HG02885 (cell line): Measurements from ENCODE around the gene KCNN3.

Experiments used
- ATAC-seq: cut with Tn5 transposase; IDR thresholded peaks from one replicate; pipeline ENCODE4 v1.9.1; 2021; ENCODE audit warnings: mild to moderate bottlenecking; ENCODE audit not compliant: unreplicated experiment, poor library complexity

KCNN3 gene

GRCh38 chr1:154756793-154757548 lies 113.1 kb downstream of the KCNN3 start:
- no peak for ATAC-seq

DNA sequence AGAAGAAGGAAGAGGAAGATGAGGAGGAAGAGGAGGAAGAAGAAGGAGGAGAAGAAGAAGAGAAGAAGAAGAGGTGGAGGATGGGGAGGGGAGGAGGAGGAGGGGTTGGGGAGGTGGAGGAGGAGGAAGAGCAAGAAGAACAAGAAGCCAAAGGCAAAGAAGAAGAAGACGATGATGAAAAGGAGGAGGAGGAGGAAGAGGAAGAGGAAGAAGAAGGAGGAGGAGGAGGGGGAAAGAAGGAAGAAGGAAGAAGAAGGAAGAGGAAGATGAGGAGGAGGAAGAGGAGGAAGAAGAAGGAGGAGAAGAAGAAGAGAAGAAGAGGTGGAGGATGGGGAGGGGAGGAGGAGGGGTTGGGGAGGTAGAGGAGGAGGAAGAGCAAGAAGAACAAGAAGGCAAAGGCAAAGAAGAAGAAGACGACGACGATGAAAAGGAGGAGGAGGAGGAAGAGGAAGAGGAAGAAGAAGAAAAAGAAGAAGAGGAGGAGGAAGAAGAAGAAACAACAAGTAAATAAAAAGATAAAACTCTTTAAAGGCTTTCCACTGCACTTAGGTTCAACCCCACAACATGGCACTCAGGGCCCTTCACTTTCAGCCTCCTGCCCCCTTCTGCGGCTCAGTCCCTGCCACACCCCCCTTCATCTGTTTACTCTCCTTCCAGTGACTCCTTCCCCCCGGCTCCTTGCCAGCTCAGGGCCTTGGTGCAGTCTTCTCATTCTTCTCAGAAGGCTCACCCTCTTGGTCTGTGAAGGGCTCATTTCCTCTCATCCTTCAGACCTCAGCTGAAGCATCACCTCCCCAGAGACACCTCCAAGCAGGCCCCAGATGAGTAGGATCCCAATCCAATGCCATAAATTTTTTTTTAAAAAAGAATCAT lies 114.0 kb downstream of the KCNN3 start:
- ATAC-seq, result no peak

- no peak for ATAC-seq
These were observed 116.7 kb downstream of the KCNN3 start for GRCh38 chr1:154753426-154753825.

DNA sequence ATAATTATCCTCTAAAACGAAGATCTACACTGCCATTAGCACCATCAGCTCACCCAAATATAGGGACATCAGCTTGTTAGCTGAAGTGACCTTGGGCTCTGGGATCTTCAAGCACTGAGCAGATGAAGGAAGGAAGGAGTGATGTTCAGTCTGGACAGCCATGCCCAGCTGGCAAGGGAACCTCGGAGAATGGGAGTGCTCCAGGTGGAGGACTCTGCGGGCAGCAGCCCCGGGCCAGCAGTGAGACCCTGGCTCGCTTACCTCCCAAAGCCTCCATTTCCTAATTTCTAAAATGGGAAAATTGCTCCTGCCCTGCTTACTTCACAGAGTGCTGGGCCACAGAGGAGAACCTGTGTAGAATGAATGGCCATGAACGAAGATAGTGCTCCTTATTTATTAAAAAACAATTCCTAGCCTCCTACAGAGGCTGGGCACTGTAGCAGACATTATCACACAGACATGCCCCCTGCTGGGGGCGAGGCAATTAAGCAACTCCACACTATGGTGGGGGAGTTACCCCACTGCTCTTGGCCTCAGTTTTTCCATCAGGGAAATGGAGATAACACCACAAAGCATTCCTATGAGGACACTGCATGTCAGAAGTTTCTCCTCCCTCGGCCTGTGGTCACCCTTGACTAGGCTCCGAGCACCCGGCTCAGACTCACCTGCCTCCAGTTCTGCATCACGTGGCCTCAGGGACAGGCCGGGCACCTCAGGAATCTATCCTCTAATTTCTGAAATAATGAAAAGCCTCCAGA lies 117.6 kb downstream of the KCNN3 start:
- no peak for ATAC-seq

DNA sequence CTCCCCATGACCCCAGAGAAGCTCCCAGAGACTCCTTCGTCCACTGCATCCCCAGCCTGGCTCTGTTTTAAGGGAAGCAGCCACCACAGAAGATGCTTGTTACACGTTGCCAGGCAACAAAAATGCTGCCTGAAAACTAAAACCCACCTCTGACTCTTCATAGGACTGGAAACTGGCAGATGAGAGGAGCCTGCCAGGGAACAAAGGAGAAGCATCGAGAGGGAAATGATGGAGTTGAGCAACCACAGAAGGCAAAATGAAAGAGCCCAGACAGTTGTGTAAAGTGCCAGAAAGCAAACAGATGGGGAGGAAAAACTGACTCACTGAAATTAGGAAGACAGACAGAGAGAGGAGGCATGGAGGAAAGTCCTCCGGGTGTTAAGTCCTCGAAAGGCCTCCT lies 118.4 kb downstream of the KCNN3 start:
- ATAC-seq, result no peak

GRCh38 chr1:154750681-154751665 lies 119.1 kb downstream of the KCNN3 start:
- no peak for ATAC-seq

- no peak for ATAC-seq
These were observed 120.9 kb downstream of the KCNN3 start for GRCh38 chr1:154749078-154749760.

GRCh38 chr1:154748405-154748775 lies 121.7 kb downstream of the KCNN3 start:
- no peak for ATAC-seq

GRCh38 chr1:154747740-154748404 lies 122.2 kb downstream of the KCNN3 start:
- peak; percentile 87 for ATAC-seq

- ATAC-seq, result no peak
These were observed 122.7 kb downstream of the KCNN3 start for GRCh38 chr1:154747380-154747739.

- ATAC-seq, result no peak
These were observed 123.3 kb downstream of the KCNN3 start for GRCh38 chr1:154746622-154747299.

- no peak for ATAC-seq
These were observed 124.2 kb downstream of the KCNN3 start for GRCh38 chr1:154745750-154746425.

- no peak for ATAC-seq
These were observed 124.8 kb downstream of the KCNN3 start for GRCh38 chr1:154745286-154745731.

- no peak for ATAC-seq
These were observed 125.6 kb downstream of the KCNN3 start for GRCh38 chr1:154744352-154745035.

DNA sequence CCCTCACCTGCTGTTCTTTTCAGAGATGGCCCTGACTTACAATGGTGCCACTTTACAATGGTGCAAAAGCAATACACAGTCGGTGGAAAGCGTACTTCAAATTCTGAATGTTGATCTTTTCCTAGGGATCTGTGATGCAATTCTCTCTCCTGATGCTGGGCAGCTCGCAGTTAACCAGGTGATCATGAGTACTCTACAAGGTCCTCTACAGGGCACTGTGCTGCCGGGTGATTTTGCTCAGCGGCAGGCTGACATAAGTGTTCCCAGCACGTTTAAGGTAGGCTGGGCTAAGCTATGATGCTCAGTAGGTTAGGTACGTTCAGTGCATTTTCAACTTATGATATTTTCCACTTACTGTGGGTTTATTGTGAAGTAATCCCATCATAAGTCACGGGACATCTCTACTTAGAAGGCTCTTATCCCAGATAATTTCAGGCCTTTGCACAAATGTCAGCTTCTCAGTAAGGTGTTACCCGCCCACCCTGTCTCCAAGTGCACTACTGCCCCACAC lies 126.5 kb downstream of the KCNN3 start:
- ATAC-seq, result no peak

- ATAC-seq, result no peak
These were observed 127.5 kb downstream of the KCNN3 start for GRCh38 chr1:154742606-154743005.
